HEK293 (cell line): ENCODE data around the gene NAPB.

Source experiments
- CTCF ChIP-seq: fragments of 450-650 bp; formaldehyde crosslinking; IDR thresholded peaks from 2 replicates; pipeline ENCODE4 v1.5.1; 2016; ENCODE audit warnings: missing biosample characterization, missing genetic modification characterization
- FEZF1 ChIP-seq: fragments of 450-650 bp; formaldehyde crosslinking; IDR thresholded peaks from 2 replicates; pipeline ENCODE4 v1.5.1; 2016; ENCODE audit warnings: missing biosample characterization, missing genetic modification characterization
- SALL2 ChIP-seq: fragments of 450-650 bp; formaldehyde crosslinking; IDR thresholded peaks from 2 replicates; pipeline ENCODE4 v1.5.0; 2017; ENCODE audit warnings: missing biosample characterization, mild to moderate bottlenecking, missing genetic modification characterization, borderline replicate concordance
- ZBTB8A ChIP-seq: fragments of 450-650 bp; formaldehyde crosslinking; IDR thresholded peaks from 2 replicates; pipeline ENCODE4 v1.5.1; 2016; ENCODE audit warnings: missing biosample characterization, missing genetic modification characterization
- ZFP37 ChIP-seq: fragments of 450-650 bp; formaldehyde crosslinking; IDR thresholded peaks from 2 replicates; pipeline ENCODE4 v1.5.1; 2016; ENCODE audit warnings: missing biosample characterization, missing genetic modification characterization
- ZNF112 ChIP-seq: fragments of 450-650 bp; formaldehyde crosslinking; IDR thresholded peaks from 2 replicates; pipeline ENCODE4 v1.5.0; 2017; ENCODE audit warnings: missing biosample characterization, missing genetic modification characterization
- ZNF146 ChIP-seq: fragments of 450-650 bp; formaldehyde crosslinking; IDR thresholded peaks from 2 replicates; pipeline ENCODE4 v1.5.1; 2016; ENCODE audit warnings: missing biosample characterization, missing genetic modification characterization
- ZNF169 ChIP-seq: fragments of 450-650 bp; formaldehyde crosslinking; IDR thresholded peaks from 2 replicates; pipeline ENCODE4 v1.5.1; 2016; ENCODE audit warnings: missing biosample characterization, missing genetic modification characterization
- ZNF274 ChIP-seq, 2 experiments: fragments of 200-500 bp in 1 of 2; fragments of 450-650 bp in 1 of 2; sonication (Bioruptor generic) in 1 of 2; formaldehyde crosslinking in 1 of 2; IDR thresholded peaks; 2 replicates each; pipeline versions ENCODE4 v1.5.1 to v1.6.1; 2014 to 2016; ENCODE audit warnings: borderline replicate concordance in 1 of 2, inconsistent platforms in 1 of 2, low read length in 1 of 2, missing biosample characterization in 1 of 2, missing genetic modification characterization in 1 of 2
- ZNF449 ChIP-seq: fragments of 450-650 bp; formaldehyde crosslinking; IDR thresholded peaks from 2 replicates; pipeline ENCODE4 v1.5.1; 2017; ENCODE audit warnings: missing biosample characterization, mild to moderate bottlenecking, missing genetic modification characterization, moderate library complexity
- ZSCAN18 ChIP-seq: fragments of 450-650 bp; formaldehyde crosslinking; IDR thresholded peaks from 2 replicates; pipeline ENCODE4 v1.5.1; 2016; ENCODE audit warnings: missing biosample characterization, missing genetic modification characterization
- TF ChIP-seq, protein P1 (sequence below): fragments of 450-650 bp; formaldehyde crosslinking; IDR thresholded peaks from 2 replicates; pipeline ENCODE4 v1.5.1; 2016; ENCODE audit warnings: missing biosample characterization, missing genetic modification characterization

DNA sequence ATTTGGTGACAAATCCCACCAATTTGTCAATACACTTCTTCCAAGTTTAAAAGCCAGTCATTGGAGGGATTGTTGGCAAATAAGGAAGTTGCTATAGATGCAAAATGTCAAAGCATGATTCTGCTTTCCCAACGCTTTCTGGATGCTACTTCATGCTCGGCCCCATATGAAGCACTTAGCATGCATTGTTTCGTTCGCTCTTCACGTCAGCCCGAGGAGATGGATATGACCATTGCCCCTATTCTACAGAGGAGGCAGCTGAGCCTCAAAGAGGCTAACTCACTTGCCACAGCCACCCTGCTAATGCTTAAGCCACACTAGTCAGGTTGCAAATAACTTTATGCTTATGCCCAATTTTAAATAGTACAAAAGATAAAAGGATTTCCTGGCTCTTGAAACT is 73.5 kb downstream of the NAPB start:
- TF ChIP-seq CTCF (tag by site-specific recombination): no peak
- TF ChIP-seq ZSCAN18 (tag by site-specific recombination): no peak
- TF ChIP-seq, protein P1, sequence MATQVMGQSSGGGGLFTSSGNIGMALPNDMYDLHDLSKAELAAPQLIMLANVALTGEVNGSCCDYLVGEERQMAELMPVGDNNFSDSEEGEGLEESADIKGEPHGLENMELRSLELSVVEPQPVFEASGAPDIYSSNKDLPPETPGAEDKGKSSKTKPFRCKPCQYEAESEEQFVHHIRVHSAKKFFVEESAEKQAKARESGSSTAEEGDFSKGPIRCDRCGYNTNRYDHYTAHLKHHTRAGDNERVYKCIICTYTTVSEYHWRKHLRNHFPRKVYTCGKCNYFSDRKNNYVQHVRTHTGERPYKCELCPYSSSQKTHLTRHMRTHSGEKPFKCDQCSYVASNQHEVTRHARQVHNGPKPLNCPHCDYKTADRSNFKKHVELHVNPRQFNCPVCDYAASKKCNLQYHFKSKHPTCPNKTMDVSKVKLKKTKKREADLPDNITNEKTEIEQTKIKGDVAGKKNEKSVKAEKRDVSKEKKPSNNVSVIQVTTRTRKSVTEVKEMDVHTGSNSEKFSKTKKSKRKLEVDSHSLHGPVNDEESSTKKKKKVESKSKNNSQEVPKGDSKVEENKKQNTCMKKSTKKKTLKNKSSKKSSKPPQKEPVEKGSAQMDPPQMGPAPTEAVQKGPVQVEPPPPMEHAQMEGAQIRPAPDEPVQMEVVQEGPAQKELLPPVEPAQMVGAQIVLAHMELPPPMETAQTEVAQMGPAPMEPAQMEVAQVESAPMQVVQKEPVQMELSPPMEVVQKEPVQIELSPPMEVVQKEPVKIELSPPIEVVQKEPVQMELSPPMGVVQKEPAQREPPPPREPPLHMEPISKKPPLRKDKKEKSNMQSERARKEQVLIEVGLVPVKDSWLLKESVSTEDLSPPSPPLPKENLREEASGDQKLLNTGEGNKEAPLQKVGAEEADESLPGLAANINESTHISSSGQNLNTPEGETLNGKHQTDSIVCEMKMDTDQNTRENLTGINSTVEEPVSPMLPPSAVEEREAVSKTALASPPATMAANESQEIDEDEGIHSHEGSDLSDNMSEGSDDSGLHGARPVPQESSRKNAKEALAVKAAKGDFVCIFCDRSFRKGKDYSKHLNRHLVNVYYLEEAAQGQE: no peak
- TF ChIP-seq ZNF169 (tag by site-specific recombination): no peak
- no peak for TF ChIP-seq ZNF274 (IDR thresholded peaks at IDR 0.05; ENCODE audit: low read length)
- no peak for TF ChIP-seq ZNF274 (tag by site-specific recombination; IDR thresholded peaks at IDR 0.05; ENCODE audit: borderline replicate concordance)
- TF ChIP-seq ZBTB8A (tag by site-specific recombination): no peak
- no peak for TF ChIP-seq ZNF112 (tag by site-specific recombination)
- no peak for TF ChIP-seq FEZF1 (tag by site-specific recombination)
- TF ChIP-seq ZNF146 (tag by site-specific recombination): no peak
- no peak for TF ChIP-seq SALL2
- TF ChIP-seq ZFP37: no peak
- no peak for TF ChIP-seq ZNF449 (tag by site-specific recombination)
